Activated CD4-positive, CD25-positive, alpha-beta regulatory T cell treated with anti-CD3 and anti-CD28 coated beads, Interleukin-2, amount 50 U/mL, for 24 hours (primary cell): Measurements from ENCODE around the gene ONECUT3.
"Not testable (repeated sequence)": the region's sequence is repeated elsewhere in the genome, so short reads cannot be mapped to it uniquely, and the experiment has no call there.

ENCODE experiments used
- ATAC-seq, 2 donors: fragments of 150-1000 bp; cut with Tn5 transposase; one replicate each; pipeline ENCODE4 v1.10.0; 2021; ENCODE audit warnings: mild to moderate bottlenecking in 1 of 2, moderate library complexity in 1 of 2

Gene ONECUT3

DNA sequence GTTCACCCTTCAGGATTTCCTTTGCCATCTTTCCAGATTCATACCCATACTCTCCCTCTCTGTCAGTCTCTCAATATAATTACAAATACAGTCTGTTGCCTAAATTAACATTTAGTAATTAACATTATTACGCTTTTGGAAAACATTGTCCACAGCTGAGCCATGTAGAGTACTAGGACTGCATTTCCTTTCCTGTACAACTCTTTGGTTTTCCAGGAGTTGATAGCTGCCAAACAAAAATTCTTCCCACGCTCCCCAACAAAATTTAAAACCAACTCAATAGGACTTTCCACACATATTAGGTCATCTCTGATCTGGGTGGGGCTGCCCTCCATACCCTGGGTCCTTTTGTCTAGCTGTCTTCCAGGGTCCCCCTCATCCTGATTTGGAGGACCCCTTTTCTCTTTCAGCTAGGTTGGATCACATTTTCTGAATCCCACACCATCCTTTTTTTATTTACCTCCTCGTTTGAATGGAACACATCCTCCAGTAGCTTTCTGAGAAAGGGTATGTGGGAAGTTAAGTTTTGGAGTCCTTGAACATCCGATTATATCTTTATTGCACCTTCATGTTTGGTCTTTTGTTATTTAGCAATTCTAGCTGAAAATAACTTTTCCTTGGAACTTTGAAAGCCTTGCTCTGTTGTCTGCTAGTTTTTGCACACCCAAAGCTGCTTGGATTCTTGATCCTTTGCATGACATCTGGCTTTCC, 17.7 kb downstream of the ONECUT3 start:
- no peak for ATAC-seq

DNA sequence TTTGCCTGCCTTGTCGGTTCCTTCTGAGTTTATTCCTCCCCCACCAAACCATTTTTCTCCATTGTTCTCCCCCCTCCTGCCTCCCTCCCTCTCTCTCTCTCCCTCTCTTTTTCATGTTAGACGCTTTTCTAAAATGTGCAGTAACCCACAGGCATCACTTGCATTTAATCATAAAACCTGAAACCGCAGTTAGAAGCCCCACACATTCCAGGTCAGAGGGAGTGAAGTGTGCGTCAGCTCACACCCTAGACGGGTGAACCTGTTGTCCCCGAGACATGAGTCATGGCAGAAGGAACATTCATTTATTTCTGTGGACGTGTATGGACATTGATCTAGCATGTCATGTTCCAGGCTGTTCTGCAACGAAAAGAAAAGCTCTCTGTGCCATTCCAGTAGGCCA, 19.9 kb downstream of the ONECUT3 start:
- ATAC-seq = no peak

DNA sequence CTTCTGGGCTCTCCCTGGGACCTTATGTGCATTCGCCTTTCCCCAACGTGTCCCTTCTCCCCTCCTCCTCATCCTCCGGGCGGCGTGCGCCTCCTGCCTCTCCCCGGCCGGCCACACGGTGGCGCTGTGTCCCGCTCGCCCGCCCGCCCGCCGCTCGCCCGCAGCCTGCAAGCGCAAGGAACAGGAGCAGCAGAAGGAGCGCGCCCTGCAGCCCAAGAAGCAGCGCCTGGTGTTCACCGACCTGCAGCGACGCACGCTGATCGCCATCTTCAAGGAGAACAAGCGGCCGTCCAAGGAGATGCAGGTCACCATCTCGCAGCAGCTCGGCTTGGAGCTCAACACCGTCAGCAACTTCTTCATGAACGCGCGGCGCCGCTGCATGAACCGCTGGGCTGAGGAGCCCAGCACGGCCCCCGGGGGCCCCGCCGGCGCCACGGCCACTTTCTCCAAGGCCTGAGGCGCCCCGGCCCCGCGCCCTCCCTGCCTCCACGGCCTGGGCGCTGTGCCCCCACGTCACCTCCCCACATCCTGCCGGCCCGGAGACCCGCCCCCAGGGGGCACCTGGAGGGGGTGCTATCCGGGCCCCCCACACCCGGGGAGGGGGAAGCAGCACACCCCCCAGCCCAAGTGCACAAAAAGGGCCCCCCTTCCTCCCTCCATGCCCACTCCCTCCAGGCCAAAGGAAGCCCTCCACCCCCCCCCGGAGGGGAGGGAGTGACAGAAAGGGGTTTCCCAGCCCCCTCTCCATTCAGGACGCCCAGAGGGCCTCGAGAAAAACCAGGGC, 21.9 kb downstream of the ONECUT3 start:
- no peak for ATAC-seq

DNA sequence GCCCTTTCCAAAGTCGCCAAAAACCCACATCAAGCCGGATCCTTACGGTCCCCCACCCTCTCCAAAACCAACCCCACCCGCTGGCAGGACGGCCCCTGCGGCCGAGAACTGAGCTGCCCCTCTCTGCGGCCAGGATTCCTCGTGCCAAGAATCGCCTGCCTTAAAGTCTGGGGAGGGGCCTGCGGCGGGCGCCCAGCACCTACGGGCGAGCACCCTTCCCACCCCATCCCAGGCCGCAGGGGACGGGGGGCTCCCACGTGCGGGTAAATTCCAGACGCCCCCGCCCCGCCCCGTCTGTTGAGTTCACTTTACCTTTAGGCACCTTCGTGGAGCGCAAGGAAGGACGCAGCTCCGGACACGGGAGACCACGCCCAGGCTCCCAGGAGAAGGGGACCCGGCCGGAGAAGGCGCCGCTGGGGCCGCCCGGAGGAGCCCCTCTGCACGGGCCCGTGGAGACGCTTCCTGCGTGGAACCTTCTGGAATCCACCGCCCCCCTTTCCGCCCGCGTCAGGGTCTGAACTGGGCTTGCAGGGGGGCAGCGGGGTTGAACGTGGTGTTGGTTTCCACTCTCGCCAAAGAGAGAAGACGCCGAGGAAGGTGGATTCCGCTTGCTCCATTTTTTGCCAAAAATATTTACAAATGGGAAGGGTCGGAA, 22.8 kb downstream of the ONECUT3 start:
- ATAC-seq = no peak

DNA sequence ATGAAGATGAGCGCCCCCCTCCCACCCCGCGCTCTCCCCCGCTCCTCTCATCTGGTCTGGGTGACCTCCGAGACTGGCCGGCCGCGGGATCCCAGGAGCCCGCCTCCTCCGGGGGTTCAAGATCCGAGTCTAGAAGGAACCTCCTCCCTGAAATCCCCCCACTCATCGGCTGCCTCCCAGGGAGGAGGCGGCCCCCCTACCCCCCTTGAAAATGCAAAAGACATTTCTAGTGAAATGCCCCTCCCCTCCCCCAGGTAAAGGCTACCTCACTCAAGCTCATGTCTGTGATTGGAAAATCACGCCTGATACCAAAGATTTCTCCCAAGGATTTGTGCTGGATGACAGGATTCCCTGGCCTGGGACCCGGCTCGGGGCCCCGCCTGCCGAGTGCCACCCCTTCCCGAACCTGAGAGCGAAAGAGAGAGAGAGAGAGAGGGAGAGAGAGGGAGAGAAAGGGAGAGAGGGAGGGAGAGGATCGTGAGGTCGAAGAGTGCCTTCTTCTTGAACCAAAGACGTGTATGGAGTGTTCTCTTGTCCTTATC, 23.4 kb downstream of the ONECUT3 start:
- ATAC-seq = no peak

DNA sequence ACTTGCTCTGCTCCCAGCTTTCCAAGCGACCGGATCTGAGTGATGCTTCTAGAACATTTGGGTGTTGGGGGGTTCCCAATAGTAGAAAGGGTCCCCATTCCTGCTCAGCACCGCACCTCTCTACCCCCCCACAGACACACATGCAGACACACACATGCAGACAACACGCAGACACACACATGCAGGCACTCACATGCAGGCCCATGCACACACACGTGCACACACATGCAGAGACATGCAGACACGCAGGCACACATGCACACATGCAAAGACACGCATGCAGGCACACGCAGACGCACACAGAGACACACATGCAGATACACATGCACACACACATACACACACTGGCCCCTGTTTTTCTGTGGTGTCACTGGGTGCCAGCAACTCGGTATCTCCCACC, 23.8 kb downstream of the ONECUT3 start:
- no peak for ATAC-seq

DNA sequence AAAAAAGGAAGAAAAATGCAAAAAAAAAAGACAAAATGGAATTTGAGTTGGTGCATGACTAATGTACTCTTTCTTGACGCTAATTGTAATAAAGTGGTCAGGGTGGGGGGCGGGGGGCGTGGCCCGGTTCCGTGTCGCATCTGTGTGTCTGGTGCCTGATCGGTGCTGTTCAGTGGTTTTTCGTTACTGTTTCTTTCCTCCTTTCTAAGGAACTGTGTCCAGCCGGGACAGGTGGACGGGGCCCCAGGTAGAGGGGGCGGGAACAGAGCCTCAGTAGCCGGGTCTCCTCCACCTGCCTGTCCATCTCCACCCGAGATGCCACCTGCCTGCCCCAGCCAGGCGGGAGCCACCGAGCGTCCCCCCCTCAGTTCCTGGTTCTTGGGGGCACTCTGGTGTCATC, 26.3 kb downstream of the ONECUT3 start:
- ATAC-seq = no peak

DNA sequence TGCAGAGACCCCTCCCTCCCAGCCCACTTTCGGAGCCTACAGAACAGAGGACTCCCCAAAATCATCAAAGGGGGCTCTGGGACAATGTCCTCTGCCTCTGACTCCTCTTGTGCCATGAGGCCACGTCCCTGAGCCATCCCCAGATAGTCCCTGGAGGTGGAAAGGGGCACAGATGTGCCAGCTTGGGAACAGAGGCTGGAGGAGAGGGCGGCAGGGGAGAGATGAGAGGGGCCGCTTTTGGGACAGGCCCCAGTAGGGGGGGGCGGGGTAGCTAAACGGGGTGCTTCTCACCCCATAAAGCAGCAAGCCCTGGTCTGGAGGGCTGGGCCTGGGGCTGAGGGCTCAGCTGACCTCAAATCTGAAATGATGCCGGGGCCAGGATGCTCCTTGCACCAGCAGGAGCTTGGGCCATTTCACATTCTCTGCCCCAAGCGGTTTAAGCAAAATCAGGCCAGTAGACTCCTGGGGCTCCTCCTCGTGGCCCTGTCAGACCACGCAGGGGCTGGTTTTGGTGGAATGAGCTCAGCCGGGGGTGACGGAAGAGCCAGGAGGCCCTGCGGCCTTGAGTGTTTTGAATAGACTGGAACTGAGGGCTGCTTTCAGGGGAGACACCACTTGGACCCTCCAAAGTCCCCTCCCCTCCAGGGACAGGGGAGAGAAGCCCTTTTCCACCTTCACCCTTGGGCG, 27.1 kb downstream of the ONECUT3 start:
- no peak for ATAC-seq

DNA sequence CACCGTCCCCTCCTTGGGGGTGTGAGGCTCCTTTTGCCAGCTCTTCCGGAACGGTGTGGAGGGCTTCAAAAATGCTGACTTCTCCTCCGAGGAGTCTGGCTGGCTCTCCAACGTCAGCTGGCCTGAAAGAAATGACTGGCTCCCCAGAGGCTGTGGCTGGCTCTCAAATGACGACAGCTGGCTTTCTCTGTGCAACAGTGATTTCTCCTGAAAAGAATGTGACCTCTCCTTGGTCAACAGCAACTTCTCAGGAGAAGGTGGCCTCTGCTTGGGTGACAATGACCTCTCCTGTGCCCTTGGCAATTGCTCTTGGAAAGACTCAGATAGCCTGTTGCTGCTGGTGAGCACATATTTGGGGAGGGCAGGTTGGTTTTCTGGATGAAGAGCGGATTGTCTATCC, 29.2 kb downstream of the ONECUT3 start:
- no peak for ATAC-seq

DNA sequence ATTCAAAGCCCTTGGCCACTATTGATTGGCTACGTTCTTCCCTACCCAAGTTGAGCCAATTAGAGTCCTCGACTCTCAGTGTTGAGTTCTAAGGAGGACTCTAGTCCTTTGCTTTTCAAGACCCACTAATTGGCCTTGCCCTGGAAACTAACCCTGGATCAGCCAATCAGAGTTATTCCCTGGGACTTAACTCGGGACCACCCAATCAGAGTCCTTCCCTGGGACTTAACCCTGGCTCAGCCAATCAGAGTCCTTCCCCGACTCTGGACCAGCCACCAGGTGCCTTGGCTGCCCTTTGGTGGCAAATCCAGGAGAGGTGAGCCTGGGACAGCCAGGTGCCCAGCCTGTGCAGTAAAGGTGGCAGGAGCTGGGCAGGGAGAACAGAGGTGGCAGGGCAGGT, 30.0 kb downstream of the ONECUT3 start:
- no peak for ATAC-seq

DNA sequence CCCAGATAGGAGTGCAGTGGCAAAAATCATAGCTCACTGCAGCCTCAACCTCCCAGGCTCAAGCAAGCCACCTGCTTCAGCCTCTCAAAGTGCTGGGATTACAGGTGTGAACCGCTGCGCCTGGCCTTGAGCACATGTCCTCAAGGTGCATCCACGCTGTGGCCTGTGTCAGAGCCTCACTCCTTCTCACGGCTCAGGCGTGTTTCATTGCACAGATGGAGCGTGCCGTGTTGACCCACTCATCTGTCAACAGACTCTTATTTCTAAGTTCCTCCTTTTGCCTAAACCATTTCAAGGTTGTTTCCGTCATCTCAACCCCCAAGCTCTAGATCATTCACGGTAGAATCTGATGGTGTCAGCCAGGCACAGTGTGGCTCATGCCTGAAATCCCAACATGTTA, 30.6 kb downstream of the ONECUT3 start:
- no peak for ATAC-seq

DNA sequence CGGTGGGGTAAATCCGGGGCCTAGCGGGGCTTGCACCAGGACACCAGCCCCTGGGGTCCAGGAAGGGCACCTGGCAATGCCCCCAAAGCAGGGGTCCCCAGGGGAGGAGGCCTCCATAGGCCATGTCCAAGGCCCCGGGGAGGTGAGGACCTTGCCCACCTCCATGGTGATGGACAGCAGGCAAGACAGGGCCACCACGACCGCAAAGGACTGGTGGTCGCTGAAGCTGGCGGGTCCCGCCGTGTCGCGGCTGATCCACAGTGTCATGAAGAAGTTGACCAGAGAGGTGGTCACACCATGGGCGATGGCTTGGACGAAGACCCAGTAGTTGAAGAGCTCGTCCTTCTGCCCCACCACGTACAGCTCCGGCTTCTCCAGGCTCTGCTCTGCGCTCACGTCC, 32.0 kb downstream of the ONECUT3 start:
- ATAC-seq = no peak

DNA sequence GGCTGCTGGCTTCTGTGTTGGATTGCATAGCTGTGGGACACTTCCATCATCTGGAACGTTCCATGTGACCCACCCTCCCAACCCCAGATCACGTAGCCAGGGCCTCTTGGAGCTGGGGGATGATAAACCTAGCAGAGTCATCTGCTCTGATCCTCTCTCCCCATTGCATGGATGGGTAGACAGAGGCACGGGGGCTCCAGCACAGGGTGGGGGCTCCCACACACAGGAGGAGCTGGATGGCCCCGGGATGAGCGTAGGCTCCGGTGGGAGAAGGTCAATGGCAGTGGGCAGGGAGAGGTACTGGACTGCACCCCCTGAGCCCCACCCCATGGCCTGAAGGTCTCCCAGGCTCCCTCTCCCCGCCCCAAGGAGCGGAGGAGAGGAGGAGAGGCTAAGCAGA, 33.4 kb downstream of the ONECUT3 start:
- no peak for ATAC-seq

DNA sequence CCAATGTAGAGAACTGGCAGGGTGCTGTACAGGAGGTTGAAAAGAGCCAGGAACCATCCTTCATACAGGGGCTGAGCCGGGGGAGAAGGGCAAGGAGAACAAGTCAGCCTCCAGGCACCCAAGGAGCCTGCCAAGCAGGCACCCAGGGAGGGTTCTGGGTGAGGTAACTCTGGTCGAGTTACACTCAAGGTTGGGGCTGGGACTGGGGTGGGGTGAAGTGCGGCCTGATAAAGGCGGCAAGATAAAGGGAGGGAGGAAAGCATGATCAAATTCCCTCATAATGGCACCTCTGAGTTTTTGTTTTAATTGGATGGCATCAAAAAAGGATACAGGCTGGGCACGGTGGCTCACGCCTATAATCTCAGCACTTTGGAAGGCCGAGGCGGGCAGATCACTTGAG, 33.8 kb downstream of the ONECUT3 start:
- ATAC-seq = no peak

DNA sequence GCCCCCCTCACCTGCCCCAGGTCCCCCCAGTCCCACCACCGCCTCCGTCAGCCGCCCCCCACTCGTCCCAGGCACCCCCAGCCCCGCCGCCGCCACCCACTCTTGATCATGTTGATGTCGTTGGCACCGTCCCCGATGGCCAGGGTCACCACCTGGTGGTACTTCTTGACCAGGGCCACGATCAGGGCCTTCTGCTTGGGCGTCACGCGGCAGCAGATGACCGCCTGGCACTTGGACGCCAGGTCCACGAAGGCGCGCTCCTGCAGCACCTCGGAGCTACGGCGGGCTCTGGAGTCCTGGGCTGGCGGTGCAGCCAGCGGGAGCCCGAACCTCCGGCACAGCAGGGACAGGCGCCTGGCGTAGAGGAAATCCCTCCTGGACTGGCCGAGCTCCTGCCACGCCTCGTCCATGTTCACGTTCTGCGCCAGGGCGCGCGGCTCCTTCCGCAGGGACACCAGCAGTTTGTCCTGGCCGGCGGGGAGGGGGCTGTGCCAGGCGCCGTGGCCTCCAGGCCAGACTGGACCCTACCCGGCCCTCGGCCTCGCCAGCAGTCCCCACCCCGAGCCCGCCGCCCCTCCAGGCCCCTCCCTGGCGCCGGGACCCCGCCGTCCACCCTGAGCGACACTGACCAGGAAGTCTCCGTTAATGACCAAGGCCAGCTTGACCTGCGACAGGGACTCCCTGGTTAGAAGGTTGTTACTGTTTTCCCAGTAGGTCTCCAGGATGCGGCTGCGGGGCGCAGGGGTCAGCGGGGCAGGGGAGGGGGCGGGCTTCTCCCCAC, 36.1 kb downstream of the ONECUT3 start:
- ATAC-seq = no peak

DNA sequence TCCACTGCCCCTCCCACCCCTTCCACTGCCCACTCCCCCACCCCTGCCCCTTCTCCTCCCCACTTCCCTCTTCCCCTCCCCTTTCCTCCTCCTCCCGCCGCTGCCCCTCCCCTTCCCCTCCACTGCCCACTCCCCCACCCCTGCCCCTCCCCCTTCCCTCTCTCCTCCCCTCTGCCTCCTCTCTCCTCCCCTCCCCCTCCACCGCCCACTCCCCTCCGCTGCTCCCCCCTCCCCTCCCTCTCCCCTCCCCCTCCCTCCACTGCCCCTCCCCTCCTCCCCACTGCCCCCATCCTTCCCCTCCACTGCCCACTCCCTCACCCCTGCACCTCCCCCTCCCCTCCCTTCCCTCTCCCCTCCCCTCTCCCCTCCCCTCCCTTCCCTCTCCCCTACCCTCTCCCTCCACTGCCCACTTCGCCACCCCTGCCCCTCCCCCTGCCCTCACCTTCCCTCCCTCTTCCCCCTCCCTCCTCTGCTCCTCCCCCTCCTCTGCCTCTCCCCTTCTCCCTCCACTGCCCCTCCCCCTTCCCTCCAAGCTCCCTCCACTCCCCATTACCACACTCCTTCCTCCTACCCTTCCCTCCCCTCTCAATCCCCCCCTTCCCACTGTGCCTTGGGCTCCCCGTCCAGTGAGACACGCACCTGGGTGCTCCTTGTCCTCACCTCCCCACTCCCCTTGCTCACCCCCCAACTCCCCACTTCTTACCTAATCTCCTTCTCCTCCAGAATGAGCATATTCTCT, 36.9 kb downstream of the ONECUT3 start:
- ATAC-seq = no peak

DNA sequence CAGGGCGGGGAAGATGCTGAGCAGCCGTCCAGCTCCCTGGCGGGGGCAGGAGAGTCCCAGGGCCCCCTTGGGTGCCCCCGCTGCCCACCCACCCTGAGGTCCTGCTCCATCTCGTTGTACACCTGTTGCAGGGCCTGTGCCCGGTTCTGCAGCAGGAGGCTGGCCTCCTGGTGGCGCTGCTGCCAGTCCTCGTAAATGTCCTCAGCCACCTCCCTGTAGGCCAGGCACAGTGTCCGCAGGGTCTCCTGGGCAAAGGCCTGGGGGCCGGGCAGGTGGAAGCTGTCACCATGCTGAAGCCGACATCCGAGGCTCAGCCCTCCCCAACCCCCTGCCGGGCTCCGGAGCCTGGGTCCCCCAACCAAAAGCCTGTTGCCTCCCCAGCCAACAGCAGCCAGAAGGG, 38.6 kb downstream of the ONECUT3 start:
- no peak for ATAC-seq

DNA sequence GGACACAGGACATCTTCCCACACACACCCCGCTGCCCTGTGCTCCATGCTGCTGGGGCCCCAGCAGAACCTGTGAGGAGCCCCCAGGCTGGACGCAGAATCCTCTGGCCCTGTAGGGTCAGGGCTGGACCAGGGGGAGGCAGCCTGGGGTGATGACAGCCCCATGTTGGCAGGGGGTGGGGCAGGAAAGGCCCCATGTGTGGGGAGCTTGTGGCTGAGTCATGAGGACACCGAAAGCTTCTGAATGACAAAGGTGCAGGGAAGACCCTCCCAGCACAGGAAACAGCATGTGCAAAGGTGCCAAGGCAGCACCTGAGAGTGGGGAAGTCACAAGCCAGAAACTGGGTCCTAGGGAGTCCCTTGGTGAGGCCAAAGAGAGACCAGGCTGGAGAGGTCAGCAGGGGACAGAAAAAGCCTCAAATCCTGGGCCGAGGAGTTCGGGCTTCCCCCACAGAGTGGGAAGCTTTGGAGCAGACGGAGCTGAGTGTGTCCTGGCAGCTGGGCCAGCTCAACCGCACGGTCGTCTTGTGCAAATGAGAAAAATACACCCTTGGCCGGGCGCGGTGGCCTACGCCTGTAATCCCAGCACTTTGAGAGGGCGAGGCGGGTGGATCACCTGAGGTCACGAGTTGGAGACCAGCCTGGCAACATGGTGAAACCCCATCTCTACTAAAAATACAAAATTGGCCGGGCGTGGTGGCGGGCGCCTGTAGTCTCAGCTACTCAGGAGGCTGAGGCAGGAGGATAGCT, 41.3 kb downstream of the ONECUT3 start:
- ATAC-seq = peak in 1 of 2 donors; percentile 27

DNA sequence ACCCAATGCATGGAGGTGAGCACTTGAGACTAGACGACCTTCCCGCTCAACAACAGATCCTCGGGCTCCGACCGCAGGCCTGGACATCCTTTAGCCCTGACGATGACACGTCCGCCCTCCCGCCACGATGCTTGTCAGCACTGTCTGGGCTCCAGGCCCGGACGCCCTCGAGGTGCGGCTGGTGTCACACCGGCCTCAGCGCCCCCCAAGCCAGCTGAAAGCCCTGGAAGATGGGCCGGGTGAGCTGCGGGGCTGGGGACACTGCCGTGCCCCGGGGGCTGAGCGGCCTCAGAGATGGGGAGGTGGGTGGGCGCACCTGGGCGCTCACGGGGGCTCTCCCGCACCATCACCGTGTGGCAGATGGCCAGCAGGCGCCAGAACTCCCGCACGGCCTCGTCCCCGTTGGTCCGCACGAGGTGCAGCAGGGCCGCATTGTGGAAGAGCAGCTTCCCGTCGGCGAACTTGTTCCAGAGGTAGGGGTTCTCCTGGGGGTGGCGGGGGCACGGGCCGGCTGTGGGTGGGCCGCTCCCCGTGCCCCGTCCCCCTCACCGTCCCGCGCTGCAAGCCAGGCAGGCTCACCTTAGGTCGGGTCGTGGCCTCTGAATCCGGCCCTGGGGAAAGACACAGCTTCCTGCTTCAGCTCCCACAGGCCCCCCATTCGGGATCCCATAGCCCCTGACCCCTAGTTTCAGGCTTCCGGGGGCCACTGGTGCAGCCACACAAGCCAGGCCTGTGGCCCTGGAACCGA, 43.3 kb downstream of the ONECUT3 start:
- no peak for ATAC-seq

DNA sequence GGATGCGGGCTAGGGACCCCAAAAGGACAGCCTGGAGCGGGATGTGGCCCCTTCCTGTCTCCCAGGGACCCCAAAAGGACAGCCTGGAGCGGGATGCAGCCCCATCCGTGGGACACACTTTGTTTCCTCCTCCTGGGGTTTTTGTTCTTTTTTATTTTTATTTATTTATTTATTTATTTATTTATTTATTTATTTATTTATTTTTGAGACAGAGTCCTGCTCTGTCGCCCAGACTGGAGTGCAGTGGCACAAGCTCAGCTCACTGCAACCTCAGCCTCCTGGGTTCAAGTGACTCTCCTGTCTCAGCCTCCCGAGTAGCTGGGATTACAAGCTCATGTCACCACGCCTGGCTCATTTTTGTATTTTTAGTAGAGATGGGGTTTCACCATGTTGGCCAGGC, 44.0 kb downstream of the ONECUT3 start:
- not testable (repeated sequence) for ATAC-seq
